Measurements from ENCODE around the gene FATE1. TPM values are rescaled to one million over a fixed set of nuclear protein-coding genes. Genes with fewer than 3 reads are reported as not detected.

FATE1 gene
- total and polyA plus RNA-seq, 4 donors: not detected

DNA sequence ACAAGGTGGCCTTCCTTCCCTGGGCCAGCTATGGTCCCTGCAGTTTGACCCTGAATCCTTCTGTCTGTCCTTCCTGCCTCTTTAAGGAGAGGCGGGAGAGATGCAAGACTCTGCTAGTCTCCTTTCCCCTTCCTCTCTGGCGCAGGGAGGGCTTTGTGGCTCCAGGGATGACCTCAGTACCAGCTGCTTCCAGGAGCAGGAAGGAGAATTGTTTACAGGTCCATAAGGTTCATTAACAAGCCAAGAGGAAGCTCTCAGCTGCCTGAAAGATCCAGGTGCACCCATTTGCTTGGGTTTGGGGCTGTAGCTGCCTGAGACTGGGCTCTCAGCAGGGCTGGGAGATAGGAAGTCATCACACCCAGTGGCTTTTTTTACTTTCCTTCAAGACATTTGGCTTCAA is 4.0 kb upstream of the FATE1 start:
- TF ChIP-seq YY1 (IDR thresholded peaks at IDR 0.05): no peak
- no peak for TF ChIP-seq FOXA2 (IDR thresholded peaks at IDR 0.05)
- TF ChIP-seq RXRA (IDR thresholded peaks at IDR 0.05): no peak
- TF ChIP-seq EGR1 (IDR thresholded peaks at IDR 0.05; ENCODE audit: low read depth in 2 of 2): no peak
- no peak for TF ChIP-seq SP1 (IDR thresholded peaks at IDR 0.05)
- TF ChIP-seq, protein P1, sequence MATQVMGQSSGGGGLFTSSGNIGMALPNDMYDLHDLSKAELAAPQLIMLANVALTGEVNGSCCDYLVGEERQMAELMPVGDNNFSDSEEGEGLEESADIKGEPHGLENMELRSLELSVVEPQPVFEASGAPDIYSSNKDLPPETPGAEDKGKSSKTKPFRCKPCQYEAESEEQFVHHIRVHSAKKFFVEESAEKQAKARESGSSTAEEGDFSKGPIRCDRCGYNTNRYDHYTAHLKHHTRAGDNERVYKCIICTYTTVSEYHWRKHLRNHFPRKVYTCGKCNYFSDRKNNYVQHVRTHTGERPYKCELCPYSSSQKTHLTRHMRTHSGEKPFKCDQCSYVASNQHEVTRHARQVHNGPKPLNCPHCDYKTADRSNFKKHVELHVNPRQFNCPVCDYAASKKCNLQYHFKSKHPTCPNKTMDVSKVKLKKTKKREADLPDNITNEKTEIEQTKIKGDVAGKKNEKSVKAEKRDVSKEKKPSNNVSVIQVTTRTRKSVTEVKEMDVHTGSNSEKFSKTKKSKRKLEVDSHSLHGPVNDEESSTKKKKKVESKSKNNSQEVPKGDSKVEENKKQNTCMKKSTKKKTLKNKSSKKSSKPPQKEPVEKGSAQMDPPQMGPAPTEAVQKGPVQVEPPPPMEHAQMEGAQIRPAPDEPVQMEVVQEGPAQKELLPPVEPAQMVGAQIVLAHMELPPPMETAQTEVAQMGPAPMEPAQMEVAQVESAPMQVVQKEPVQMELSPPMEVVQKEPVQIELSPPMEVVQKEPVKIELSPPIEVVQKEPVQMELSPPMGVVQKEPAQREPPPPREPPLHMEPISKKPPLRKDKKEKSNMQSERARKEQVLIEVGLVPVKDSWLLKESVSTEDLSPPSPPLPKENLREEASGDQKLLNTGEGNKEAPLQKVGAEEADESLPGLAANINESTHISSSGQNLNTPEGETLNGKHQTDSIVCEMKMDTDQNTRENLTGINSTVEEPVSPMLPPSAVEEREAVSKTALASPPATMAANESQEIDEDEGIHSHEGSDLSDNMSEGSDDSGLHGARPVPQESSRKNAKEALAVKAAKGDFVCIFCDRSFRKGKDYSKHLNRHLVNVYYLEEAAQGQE (IDR thresholded peaks at IDR 0.05): no peak
- TF ChIP-seq, protein P2, sequence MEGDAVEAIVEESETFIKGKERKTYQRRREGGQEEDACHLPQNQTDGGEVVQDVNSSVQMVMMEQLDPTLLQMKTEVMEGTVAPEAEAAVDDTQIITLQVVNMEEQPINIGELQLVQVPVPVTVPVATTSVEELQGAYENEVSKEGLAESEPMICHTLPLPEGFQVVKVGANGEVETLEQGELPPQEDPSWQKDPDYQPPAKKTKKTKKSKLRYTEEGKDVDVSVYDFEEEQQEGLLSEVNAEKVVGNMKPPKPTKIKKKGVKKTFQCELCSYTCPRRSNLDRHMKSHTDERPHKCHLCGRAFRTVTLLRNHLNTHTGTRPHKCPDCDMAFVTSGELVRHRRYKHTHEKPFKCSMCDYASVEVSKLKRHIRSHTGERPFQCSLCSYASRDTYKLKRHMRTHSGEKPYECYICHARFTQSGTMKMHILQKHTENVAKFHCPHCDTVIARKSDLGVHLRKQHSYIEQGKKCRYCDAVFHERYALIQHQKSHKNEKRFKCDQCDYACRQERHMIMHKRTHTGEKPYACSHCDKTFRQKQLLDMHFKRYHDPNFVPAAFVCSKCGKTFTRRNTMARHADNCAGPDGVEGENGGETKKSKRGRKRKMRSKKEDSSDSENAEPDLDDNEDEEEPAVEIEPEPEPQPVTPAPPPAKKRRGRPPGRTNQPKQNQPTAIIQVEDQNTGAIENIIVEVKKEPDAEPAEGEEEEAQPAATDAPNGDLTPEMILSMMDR (IDR thresholded peaks at IDR 0.05; ENCODE audit: low read depth, low read length, missing input control): no peak
- TF ChIP-seq RAD21 (IDR thresholded peaks at IDR 0.05): no peak
- TF ChIP-seq TAF1 (conservative IDR thresholded peaks at IDR 0.05): no peak
- TF ChIP-seq, protein P3, sequence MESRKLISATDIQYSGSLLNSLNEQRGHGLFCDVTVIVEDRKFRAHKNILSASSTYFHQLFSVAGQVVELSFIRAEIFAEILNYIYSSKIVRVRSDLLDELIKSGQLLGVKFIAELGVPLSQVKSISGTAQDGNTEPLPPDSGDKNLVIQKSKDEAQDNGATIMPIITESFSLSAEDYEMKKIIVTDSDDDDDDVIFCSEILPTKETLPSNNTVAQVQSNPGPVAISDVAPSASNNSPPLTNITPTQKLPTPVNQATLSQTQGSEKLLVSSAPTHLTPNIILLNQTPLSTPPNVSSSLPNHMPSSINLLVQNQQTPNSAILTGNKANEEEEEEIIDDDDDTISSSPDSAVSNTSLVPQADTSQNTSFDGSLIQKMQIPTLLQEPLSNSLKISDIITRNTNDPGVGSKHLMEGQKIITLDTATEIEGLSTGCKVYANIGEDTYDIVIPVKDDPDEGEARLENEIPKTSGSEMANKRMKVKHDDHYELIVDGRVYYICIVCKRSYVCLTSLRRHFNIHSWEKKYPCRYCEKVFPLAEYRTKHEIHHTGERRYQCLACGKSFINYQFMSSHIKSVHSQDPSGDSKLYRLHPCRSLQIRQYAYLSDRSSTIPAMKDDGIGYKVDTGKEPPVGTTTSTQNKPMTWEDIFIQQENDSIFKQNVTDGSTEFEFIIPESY (IDR thresholded peaks at IDR 0.05): no peak
- no peak for TF ChIP-seq JUND (IDR thresholded peaks at IDR 0.05)
- no peak for TF ChIP-seq NR2F2 (IDR thresholded peaks at IDR 0.05)
- TF ChIP-seq, protein P4, sequence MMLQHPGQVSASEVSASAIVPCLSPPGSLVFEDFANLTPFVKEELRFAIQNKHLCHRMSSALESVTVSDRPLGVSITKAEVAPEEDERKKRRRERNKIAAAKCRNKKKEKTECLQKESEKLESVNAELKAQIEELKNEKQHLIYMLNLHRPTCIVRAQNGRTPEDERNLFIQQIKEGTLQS (IDR thresholded peaks at IDR 0.05): no peak
- Histone ChIP-seq H3K4me1 (ENCODE audit: control insufficient read depth in 4 of 4, insufficient read depth in 4 of 4, low read length in 3 of 4) (no peaks in the 10 kb centered on the region), H3K4me3 (ENCODE audit: low read depth in 1 of 3, low read length in 3 of 3) (no peak overlapping the region), H3K27me3 (ENCODE audit: control insufficient read depth in 4 of 4, insufficient read depth in 4 of 4, low read length in 3 of 4) (no peaks in the 10 kb centered on the region), H3K9me3 (ENCODE audit: control insufficient read depth in 4 of 4, low read length in 3 of 4) (no peaks in the 10 kb centered on the region), H3K27ac (ENCODE audit: low read depth in 1 of 2, low read length in 2 of 2) (no peak overlapping the region), H3K36me3 (ENCODE audit: control insufficient read depth in 4 of 4, insufficient read depth in 3 of 4, low read depth in 1 of 4, low read length in 3 of 4) (no peaks in the 10 kb centered on the region), H3K9ac (ENCODE audit: low read depth in 1 of 2, low read length in 2 of 2) (no peak overlapping the region)
- DNase-seq (ENCODE audit: low spot score): no peak
- 26% methylated on average over 2 of the region's 2 CpGs for WGBS

DNA sequence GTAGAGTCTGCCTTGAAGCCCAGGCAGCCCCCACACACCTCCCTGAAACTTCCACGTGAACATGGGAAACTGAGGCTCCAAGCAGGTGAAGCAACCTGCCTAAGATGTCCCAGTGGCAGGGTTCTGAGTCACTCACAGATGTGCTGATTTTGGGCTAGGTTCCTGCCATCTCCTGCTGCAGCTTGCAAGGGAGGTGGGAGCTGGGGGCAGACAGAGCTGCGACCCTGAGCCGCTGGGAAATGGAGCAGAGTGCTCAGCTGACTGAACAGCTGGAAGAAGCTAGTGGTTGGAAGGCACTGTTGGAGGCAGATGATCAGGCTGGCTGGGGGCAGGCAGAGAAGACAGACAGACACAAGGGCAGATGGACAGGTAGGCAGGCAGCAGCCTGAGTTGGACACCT is 3.6 kb upstream of the FATE1 start:
- Histone ChIP-seq H3K4me3 (ENCODE audit: low read depth in 1 of 3, low read length in 3 of 3) (no peak overlapping the region), H3K27ac (ENCODE audit: low read depth in 1 of 2, low read length in 2 of 2) (no peak overlapping the region), H3K36me3 (ENCODE audit: control insufficient read depth in 4 of 4, insufficient read depth in 3 of 4, low read depth in 1 of 4, low read length in 3 of 4) (no peaks in the 10 kb centered on the region), H3K9ac (ENCODE audit: low read depth in 1 of 2, low read length in 2 of 2) (no peak overlapping the region), H3K9me3 (ENCODE audit: control insufficient read depth in 4 of 4, low read length in 3 of 4) (no peaks in the 10 kb centered on the region), H3K4me1 (ENCODE audit: control insufficient read depth in 4 of 4, insufficient read depth in 4 of 4, low read length in 3 of 4) (no peaks in the 10 kb centered on the region), H3K27me3 (ENCODE audit: control insufficient read depth in 4 of 4, insufficient read depth in 4 of 4, low read length in 3 of 4) (no peaks in the 10 kb centered on the region)
- DNase-seq (ENCODE audit: low spot score): no peak
- 58% methylated on average over 3 of the region's 3 CpGs for WGBS
- TF ChIP-seq HNF4G (IDR thresholded peaks at IDR 0.05) (no peak), NR2F2 (IDR thresholded peaks at IDR 0.05) (no peak), HNF4A (conservative IDR thresholded peaks at IDR 0.05) (no peak), RXRA (IDR thresholded peaks at IDR 0.05) (no peak), JUND (IDR thresholded peaks at IDR 0.05) (no peak), SP1 (IDR thresholded peaks at IDR 0.05) (no peak), EGR1 (IDR thresholded peaks at IDR 0.05; ENCODE audit: low read depth in 2 of 2) (no peak), TAF1 (conservative IDR thresholded peaks at IDR 0.05) (no peak), GABPA (IDR thresholded peaks at IDR 0.05 in 1 of 2, conservative IDR thresholded peaks at IDR 0.05 in 1 of 2) (no peak), FOXA1 (IDR thresholded peaks at IDR 0.05) (no peak)
- TF ChIP-seq, protein P4 (IDR thresholded peaks at IDR 0.05): no peak
- TF ChIP-seq, protein P3 (IDR thresholded peaks at IDR 0.05): no peak
- TF ChIP-seq, protein P5, sequence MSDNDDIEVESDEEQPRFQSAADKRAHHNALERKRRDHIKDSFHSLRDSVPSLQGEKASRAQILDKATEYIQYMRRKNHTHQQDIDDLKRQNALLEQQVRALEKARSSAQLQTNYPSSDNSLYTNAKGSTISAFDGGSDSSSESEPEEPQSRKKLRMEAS (IDR thresholded peaks at IDR 0.05): no peak
- TF ChIP-seq, protein P2 (IDR thresholded peaks at IDR 0.05; ENCODE audit: low read depth, low read length, missing input control): no peak

Data from liver (tissue), 9 donors.